Activated CD8-positive, alpha-beta T cell treated with anti-CD3 and anti-CD28 coated beads for 36 hours (primary cell): ENCODE results near the gene COPB2. TPM values are rescaled to one million over a fixed set of nuclear protein-coding genes. Genes with fewer than 3 reads are reported as not detected.

Experiments
- ATAC-seq: fragments of 200-7000 bp; cut with Tn5 transposase; one replicate; pipeline ENCODE4 v1.10.0; 2021; ENCODE audit warnings: mild to moderate bottlenecking, moderate library complexity
- CTCF ChIA-PET: fragments of 350-600 bp; sonication (Branson Sonifier 250); formaldehyde crosslinking; loops from one replicate; lab custom pipeline; 2021; ENCODE audit warnings: antibody characterized with exemption; lab: Charles Lee
- POLR2A ChIA-PET: fragments of 350-600 bp; sonication (Branson Sonifier 250); formaldehyde crosslinking; loops from one replicate; lab custom pipeline; 2021; ENCODE audit warnings: antibody characterized with exemption; lab: Charles Lee
- DNase-seq: peaks from one replicate; pipeline ENCODE4 v3.0.0-alpha.2; 2020
- H3K27ac Mint-ChIP-seq: one replicate; pipeline ENCODE4 v1.8.0; 2021; ENCODE audit warnings: mild to moderate bottlenecking, mixed read lengths
- H3K27me3 Mint-ChIP-seq: one replicate; pipeline ENCODE4 v1.8.0; 2021; ENCODE audit warnings: mixed read lengths
- H3K36me3 Mint-ChIP-seq: one replicate; pipeline ENCODE4 v1.8.0; 2021; ENCODE audit warnings: low read depth, mixed read lengths
- H3K4me1 Mint-ChIP-seq: one replicate; pipeline ENCODE4 v1.8.0; 2021; ENCODE audit warnings: low read depth, mixed read lengths
- H3K4me3 Mint-ChIP-seq: one replicate; pipeline ENCODE4 v1.8.0; 2021; ENCODE audit warnings: mild to moderate bottlenecking, moderate library complexity, mixed read lengths
- H3K9me3 Mint-ChIP-seq: one replicate; pipeline ENCODE4 v1.8.0; 2021; ENCODE audit warnings: mixed read lengths
- intact Hi-C: fragments of 100-400 bp; cut with micrococcal nuclease; formaldehyde crosslinking; loops from one replicate; pipeline ENCODE4 v1.10.0; 2022
- total RNA-seq, 2 experiments: library from RNA; stranded (reverse); gene quantifications; one replicate each; pipeline ENCODE4 v1.2.3, GENCODE V29; 2021
- TF ChIP-seq, protein P1 (sequence below): fragments of 200-600 bp; IDR thresholded peaks from one replicate; pipeline ENCODE4 v1.8.0; 2022; ENCODE audit warnings: antibody characterized with exemption, mild to moderate bottlenecking

Gene COPB2
- total RNA-seq, 2 experiments from 2014 or later, result 81.7 to 83.8 TPM

DNA sequence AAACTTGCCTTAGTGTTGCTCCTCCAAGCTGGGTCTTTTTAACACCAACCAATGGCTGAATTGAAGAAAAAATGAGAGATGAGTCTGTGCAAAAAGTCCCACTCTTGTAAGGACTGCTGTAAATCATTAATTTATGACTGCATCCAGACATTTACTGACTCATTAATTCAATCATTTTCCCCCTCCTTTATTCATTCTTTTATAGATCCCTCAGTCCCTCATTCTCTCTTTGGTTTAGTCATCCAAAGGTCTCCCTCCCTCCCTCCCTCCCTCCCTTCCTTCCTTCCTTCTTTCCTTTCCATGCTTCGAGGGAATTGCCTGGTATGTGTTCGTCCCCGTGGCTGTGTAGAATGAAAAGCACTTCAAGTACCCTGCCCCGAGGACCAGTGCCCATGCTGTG lies 80.9 kb downstream of the COPB2 start:
- TF ChIP-seq, protein P1, sequence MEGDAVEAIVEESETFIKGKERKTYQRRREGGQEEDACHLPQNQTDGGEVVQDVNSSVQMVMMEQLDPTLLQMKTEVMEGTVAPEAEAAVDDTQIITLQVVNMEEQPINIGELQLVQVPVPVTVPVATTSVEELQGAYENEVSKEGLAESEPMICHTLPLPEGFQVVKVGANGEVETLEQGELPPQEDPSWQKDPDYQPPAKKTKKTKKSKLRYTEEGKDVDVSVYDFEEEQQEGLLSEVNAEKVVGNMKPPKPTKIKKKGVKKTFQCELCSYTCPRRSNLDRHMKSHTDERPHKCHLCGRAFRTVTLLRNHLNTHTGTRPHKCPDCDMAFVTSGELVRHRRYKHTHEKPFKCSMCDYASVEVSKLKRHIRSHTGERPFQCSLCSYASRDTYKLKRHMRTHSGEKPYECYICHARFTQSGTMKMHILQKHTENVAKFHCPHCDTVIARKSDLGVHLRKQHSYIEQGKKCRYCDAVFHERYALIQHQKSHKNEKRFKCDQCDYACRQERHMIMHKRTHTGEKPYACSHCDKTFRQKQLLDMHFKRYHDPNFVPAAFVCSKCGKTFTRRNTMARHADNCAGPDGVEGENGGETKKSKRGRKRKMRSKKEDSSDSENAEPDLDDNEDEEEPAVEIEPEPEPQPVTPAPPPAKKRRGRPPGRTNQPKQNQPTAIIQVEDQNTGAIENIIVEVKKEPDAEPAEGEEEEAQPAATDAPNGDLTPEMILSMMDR, result no peak
- intact Hi-C loops, result no loop called here
- Mint-ChIP-seq H3K27me3 (peaks cover 4% of the 10 kb centered on the region), H3K4me1 (no peaks in the 10 kb centered on the region), H3K27ac (no peak overlapping the region), H3K36me3 (no peaks in the 10 kb centered on the region), H3K4me3 (no peak overlapping the region), H3K9me3 (no peaks in the 10 kb centered on the region)
- POLR2A ChIA-PET, result no interaction called here
- no peak for ATAC-seq
- CTCF ChIA-PET, result no interaction called here
- DNase-seq, result no peak

GRCh38 chr3:139307601-139308555 lies 81.6 kb downstream of the COPB2 start:
- DNase-seq (no peak), ATAC-seq (no peak)
- H3K4me3 Mint-ChIP-seq, result no peak overlapping the region
- no peaks in the 10 kb centered on the region for H3K4me1 Mint-ChIP-seq
- no peaks in the 10 kb centered on the region for H3K9me3 Mint-ChIP-seq
- H3K27ac Mint-ChIP-seq, result no peak overlapping the region
- ChIA-PET CTCF (no interaction called here), POLR2A (no interaction called here)
- TF ChIP-seq, protein P1, result no peak
- peaks cover 2% of the 10 kb centered on the region for H3K27me3 Mint-ChIP-seq
- intact Hi-C loops, result no loop called here
- no peaks in the 10 kb centered on the region for H3K36me3 Mint-ChIP-seq

Other genes starting within 250 kb of the COPB2 start
- 10 to 100 TPM; 67.4 to 68.9 TPM for gene MRPS22, start 45.6 kb downstream of the COPB2 start, total RNA-seq
- gene RBP2, start 86.9 kb upstream of the COPB2 start, total RNA-seq, result not detected
- not detected for gene RBP1, start 150.1 kb upstream of the COPB2 start, total RNA-seq